Activated CD4-positive, alpha-beta T cell treated with anti-CD3 and anti-CD28 coated beads, Interleukin-10, Interleukin-2, amounts not matched to agents 100 ng/mL and 50 ng/mL, durations not matched to agents 16 hours and 8 hours (primary cell): ENCODE data around the gene CLPTM1.
"Not testable (repeated sequence)": the region's sequence is repeated elsewhere in the genome, so short reads cannot be mapped to it uniquely, and the experiment has no call there.

Source experiments
- DNase-seq: peaks from one replicate; pipeline ENCODE4 v3.0.0-alpha.2; 2020

Gene CLPTM1, protein sequence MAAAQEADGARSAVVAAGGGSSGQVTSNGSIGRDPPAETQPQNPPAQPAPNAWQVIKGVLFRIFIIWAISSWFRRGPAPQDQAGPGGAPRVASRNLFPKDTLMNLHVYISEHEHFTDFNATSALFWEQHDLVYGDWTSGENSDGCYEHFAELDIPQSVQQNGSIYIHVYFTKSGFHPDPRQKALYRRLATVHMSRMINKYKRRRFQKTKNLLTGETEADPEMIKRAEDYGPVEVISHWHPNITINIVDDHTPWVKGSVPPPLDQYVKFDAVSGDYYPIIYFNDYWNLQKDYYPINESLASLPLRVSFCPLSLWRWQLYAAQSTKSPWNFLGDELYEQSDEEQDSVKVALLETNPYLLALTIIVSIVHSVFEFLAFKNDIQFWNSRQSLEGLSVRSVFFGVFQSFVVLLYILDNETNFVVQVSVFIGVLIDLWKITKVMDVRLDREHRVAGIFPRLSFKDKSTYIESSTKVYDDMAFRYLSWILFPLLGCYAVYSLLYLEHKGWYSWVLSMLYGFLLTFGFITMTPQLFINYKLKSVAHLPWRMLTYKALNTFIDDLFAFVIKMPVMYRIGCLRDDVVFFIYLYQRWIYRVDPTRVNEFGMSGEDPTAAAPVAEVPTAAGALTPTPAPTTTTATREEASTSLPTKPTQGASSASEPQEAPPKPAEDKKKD

DNA sequence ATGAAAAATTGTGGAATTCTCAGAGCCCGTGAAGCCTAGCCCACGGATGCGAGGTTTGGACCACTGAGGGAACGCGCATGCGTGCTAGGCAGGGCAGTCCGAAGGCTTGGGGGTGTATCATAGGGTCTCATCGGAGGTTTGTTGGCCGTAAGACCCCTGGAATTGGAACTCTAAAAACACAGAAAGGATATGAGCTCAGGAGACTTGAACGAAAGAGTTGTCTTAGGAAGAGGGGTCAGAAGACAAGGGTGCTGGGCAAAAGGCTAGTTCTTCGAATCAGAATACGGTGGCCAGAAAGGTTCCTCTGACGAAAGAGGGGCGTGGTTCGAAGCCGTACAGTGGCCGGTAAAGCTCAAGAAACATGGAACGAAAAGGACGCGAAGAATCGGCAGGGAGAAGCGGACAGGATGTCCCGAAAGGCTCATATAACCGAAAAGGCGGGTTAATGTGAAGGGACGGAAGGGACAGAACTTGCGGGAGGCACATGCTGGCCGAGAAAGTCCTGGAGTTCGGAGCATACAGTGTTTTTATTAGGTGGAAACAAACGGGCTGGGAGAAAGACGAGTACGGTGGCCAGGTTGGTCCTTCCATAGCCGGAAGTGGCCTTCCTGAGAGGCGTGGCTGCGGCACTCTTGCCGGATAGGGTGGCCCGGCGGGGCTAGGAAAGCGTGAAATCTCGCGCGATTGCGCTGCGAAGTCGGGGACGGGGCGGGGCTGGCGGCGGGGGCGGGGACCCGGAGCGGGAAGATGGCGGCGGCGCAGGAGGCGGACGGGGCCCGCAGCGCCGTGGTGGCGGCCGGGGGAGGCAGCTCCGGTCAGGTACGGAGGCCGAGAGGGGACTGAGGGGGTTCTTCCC lies at the start of gene CLPTM1:
Gene CLPTM1 (plus strand): TSS at position 732 of the 856 bp plus-strand sequence. CDS start 16 bp downstream, at position 748.
- peak; percentile 97 for DNase-seq

DNA sequence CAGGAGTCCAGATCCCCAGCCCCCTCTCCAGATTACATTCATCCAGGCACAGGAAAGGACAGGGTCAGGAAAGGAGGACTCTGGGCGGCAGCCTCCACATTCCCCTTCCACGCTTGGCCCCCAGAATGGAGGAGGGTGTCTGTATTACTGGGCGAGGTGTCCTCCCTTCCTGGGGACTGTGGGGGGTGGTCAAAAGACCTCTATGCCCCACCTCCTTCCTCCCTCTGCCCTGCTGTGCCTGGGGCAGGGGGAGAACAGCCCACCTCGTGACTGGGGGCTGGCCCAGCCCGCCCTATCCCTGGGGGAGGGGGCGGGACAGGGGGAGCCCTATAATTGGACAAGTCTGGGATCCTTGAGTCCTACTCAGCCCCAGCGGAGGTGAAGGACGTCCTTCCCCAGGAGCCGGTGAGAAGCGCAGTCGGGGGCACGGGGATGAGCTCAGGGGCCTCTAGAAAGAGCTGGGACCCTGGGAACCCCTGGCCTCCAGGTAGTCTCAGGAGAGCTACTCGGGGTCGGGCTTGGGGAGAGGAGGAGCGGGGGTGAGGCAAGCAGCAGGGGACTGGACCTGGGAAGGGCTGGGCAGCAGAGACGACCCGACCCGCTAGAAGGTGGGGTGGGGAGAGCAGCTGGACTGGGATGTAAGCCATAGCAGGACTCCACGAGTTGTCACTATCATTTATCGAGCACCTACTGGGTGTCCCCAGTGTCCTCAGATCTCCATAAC lies 49.6 kb upstream of the CLPTM1 start, which contains the start of gene APOE:
Gene APOE (plus strand): TSS at position 360 of the 724 bp plus-strand sequence. CDS start 829 bp downstream, outside the sequence.
- no peak for DNase-seq

DNA sequence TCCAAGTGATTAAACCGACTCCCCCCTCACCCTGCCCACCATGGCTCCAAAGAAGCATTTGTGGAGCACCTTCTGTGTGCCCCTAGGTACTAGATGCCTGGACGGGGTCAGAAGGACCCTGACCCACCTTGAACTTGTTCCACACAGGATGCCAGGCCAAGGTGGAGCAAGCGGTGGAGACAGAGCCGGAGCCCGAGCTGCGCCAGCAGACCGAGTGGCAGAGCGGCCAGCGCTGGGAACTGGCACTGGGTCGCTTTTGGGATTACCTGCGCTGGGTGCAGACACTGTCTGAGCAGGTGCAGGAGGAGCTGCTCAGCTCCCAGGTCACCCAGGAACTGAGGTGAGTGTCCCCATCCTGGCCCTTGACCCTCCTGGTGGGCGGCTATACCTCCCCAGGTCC lies 47.6 kb upstream of the CLPTM1 start:
- DNase-seq: no peak

DNA sequence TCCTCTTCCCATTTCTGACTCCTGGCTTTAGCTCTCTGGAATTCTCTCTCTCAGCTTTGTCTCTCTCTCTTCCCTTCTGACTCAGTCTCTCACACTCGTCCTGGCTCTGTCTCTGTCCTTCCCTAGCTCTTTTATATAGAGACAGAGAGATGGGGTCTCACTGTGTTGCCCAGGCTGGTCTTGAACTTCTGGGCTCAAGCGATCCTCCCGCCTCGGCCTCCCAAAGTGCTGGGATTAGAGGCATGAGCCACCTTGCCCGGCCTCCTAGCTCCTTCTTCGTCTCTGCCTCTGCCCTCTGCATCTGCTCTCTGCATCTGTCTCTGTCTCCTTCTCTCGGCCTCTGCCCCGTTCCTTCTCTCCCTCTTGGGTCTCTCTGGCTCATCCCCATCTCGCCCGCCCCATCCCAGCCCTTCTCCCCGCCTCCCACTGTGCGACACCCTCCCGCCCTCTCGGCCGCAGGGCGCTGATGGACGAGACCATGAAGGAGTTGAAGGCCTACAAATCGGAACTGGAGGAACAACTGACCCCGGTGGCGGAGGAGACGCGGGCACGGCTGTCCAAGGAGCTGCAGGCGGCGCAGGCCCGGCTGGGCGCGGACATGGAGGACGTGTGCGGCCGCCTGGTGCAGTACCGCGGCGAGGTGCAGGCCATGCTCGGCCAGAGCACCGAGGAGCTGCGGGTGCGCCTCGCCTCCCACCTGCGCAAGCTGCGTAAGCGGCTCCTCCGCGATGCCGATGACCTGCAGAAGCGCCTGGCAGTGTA lies 46.9 kb upstream of the CLPTM1 start:
- no peak for DNase-seq

DNA sequence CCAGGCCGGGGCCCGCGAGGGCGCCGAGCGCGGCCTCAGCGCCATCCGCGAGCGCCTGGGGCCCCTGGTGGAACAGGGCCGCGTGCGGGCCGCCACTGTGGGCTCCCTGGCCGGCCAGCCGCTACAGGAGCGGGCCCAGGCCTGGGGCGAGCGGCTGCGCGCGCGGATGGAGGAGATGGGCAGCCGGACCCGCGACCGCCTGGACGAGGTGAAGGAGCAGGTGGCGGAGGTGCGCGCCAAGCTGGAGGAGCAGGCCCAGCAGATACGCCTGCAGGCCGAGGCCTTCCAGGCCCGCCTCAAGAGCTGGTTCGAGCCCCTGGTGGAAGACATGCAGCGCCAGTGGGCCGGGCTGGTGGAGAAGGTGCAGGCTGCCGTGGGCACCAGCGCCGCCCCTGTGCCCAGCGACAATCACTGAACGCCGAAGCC lies 46.3 kb upstream of the CLPTM1 start:
- no peak for DNase-seq

DNA sequence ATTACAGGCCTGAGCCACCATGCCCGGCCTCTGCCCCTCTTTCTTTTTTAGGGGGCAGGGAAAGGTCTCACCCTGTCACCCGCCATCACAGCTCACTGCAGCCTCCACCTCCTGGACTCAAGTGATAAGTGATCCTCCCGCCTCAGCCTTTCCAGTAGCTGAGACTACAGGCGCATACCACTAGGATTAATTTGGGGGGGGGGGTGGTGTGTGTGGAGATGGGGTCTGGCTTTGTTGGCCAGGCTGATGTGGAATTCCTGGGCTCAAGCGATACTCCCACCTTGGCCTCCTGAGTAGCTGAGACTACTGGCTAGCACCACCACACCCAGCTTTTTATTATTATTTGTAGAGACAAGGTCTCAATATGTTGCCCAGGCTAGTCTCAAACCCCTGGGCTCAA lies 45.4 kb upstream of the CLPTM1 start:
- no peak for DNase-seq

DNA sequence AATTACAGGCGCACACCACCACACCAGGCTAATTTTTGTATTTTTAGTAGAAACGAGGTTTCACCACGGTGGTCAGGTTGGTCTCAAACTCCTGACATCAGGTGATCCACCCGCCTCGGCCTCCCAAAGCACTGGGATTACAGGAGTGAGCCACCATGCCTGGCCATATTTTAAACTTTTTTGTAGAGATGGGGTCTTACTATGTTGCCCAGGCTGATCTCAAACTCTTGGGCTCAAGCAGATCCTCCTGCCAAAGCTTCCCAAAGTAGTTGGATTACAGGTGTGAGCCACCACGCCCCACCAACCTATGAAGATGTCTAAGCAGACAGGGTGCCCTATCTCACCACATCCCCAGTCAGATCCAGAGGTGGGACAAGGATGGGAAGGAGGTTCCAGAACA lies 43.3 kb upstream of the CLPTM1 start:
- not testable (repeated sequence) for DNase-seq

DNA sequence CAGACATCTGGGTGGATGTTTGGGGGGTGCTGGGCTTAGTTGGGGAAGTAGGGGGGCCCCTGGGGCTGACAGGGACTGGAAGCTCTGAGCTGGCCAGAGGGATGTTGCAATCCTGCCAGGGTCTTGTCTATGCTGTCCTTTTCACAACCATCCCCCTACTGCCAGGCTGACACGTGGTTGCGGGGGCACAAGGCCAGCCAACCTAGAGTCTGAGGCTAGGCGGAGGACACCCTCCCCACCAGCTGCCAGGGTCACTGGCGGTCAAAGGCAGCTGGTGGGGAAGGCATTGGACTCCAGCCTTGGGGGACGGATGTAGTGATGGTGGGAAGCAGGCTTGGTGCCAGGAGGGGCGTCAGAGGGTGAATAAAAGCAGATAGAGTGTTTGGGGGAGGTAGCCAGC lies 42.3 kb upstream of the CLPTM1 start:
- DNase-seq: no peak

DNA sequence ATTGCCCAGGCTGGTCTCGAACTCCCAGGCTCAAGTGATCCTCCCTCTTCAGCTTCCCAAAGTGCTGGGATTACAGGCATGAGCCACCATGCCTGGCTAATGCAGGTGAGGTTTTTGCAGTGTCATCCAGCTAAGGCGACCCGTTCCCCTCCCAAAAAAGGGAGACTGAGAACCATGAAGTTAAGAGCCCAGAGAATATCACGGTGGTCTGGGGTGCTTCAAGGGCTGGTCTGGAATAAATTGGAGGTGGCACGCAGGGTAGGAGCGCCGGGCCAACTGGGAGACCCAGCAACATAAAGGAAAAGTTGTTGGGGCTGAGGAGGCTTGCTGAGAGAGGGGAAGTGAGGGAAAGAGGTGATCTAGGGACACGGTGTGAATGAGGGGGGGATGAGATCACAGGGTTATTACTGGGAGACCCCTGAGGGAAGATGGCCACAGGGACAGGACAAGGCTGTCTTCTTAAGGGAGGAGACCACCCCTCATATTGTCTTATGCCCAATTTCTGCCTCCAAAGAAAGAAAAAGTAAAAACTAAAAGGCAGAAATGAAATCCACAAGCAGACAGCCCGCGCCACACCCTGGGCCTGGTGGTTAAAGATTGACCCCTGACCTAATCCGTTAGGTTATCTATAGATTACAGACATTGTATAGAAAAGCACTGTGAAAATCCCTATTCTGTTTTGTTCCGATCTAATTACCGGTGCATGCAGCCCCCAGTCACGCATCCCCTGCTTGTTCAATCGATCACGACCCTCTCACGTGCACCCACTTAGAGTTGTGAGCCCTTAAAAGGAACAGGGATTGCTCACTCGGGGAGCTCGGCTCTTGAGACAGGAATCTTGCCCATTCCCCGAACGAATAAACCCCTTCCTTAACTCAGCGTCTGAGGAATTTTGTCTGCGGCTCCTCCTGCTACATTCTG lies 41.4 kb upstream of the CLPTM1 start:
- DNase-seq: not testable (repeated sequence)

DNA sequence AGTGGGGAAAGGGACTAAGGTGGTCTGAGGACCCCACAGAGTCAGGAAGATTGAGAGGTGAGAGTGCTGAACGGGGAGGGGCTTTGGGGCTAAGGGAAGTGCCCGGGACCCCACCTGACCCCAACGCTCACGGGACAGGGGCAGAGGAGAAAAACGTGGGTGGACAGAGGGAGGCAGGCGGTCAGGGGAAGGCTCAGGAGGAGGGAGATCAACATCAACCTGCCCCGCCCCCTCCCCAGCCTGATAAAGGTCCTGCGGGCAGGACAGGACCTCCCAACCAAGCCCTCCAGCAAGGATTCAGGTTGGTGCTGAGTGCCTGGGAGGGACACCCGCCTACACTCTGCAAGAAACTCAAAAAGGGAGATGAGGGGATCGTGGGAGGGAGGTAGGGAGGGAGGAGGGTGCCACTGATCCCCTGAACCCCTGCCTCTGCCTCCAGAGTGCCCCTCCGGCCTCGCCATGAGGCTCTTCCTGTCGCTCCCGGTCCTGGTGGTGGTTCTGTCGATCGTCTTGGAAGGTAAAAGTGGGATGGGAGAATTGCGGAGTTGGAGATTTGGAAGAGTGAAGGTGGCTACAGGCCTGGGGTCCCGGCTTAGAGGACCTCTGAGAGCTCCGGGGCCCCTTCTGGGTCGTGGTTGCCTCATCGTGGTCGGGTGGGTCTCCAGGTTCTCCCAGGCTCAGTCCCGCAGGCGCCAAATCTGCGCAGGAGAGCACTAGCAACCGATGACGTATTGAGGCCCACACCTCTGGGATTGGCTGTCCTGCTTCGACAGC lies 40.6 kb upstream of the CLPTM1 start, which contains the start of gene APOC1:
Gene APOC1 (plus strand): TSS at position 176 of the 774 bp plus-strand sequence. CDS start 284 bp downstream, at position 460.
- DNase-seq: peak; percentile 89

DNA sequence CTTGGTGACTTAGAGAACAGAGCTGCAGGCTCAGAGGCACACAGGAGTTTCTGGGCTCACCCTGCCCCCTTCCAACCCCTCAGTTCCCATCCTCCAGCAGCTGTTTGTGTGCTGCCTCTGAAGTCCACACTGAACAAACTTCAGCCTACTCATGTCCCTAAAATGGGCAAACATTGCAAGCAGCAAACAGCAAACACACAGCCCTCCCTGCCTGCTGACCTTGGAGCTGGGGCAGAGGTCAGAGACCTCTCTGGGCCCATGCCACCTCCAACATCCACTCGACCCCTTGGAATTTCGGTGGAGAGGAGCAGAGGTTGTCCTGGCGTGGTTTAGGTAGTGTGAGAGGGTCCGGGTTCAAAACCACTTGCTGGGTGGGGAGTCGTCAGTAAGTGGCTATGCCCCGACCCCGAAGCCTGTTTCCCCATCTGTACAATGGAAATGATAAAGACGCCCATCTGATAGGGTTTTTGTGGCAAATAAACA lies 30.9 kb upstream of the CLPTM1 start:
- DNase-seq: no peak

DNA sequence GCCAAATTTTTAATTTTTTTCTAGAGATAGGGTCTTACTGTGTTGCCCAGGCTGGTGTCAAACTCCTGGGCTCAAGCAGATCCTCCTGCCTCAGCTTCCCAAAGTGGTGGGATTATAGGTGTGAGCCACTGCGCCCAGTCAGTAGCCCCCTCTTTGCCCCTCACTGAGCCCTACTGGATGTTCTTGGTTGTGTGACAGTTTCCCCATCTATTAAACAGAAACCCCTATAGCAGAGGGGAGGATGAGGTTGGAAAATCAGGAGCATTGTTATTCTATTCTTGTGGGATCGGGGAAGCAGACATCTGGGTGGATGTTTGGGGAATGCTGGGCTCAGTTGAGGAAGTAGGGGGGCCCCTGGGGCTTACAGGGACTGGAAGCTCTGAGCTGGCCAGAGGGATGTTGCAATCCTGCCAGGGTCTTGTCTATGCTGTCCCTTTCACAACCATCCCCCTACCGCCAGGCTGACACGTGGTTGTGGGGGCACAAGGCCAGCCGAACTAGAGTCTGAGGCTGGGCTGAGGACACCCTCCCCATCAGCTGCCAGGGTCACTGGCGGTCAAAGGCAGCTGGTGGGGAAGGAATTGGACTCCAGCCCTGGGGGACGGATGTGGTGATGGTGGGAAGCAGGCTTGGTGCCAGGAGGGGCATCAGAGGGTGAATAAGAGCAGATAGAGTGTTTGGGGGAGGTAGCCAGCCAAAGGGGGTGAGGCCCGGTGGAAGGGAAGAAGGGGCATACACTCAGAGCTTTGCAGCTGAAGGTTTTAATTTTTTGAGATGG lies 29.9 kb upstream of the CLPTM1 start:
- DNase-seq: no peak

DNA sequence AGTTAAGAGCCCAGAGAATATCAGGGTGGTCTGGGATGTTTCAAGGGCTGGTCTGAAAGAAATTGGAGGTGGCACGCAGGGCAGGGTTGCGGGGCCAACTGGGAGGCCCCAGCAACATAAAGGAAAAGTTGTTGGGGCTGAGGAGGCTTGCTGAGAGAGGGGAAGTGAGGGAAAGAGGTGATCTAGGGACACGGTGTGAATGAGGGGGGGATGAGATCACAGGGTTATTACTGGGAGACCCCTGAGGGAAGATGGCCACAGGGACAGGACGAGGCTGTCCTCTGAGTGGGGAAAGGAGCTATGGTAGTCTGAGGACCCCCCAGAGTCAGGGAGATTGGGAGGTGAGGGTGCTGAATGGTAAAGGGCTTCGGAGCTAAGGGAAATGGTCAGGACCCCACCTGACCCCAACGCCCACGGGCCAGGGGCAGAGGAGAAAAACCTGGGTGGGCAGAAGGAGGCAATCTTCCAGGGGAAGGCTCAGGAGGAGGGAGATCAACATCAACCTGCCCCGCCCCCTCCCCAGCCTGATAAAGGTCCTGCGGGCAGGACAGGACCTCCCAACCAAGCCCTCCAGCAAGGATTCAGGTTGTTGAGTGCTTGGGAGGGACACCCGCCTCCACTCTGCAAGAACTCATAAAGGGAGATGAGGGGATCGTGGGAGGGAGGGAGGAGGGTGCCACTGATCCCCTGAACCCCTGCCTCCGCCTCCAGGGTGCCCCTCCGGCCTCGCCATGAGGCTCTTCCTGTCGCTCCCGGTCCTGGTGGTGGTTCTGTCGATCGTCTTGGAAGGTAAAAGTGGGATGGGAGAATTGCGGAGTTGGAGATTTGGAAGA lies 28.7 kb upstream of the CLPTM1 start:
- DNase-seq: not testable (repeated sequence)

DNA sequence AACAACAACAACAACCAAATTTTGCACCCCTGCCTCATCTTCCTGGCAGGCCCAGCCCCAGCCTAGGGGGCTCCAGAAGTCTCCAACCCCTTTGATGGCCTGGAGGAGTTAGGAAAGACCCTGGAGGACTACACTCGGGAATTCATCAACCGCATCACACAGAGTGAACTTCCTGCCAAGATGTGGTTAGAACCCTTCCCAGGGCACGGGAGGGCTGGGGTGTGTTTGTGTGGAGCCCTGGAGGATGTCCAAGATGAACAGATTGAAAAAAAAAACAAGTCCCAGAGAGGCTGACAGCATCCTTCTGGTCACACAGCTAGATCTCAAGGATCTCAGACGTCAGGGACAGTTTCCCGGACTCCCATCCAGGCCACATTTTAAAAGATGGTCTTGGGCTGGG lies 27.4 kb upstream of the CLPTM1 start:
- no peak for DNase-seq

DNA sequence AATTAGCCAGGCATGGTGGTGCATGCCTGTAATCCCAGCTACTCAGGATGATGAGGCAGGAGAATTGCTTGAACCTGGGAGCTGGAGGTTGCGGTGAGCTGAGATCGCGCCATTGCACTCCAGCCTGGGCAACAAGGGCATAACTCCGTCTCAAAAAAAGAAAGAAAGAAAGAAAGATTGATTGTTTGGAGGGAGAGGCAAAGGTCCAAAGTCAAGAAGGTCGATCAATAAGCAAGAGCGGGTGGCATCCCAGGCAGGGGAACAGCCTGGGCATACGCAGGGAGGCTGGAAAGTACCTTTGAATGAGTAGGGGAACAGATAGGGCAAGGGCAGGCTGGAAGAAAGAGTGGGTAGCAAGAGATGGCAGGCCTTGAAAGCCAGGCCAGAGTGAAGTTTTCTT lies 25.1 kb upstream of the CLPTM1 start:
- no peak for DNase-seq

DNA sequence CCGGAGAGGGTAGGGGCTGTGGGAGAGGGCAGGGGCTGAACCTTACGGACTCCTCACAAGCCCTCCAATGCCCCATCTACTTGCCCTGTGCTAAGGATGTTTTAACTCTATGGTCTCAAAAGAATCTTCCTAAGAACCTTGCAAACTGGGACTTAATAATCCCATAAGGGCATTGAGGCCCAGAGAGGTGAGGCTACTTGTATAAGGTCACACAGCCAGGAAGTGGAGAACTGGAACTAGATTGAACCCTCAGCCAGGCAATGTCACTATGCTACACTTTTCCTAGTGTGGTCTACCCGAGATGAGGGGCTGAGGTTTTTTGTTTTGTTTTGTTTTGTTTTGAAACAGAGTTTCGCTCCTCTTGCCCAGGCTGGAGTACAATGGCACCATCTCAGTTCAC lies 23.6 kb upstream of the CLPTM1 start:
- DNase-seq: no peak

DNA sequence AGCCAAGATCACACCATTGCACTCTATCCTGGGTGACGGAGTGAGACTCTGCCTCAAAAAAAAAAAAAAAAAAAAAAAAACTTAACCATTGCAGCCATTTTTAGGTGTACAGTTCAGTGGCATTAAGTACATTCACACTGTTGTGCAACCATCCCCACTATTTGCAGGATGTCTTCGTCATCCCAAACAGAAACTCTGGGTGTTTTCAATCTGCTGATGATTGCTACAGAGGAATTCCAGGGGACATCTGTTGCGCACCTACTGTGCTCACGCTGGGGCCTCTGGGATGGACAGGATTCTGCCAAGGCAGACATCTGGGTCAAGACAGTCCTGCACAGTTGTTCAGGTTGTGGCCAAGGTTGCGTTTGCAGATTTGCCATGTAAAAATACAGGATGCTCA lies 15.5 kb upstream of the CLPTM1 start:
- no peak for DNase-seq
